ENCODE data around the gene CYLC2. TPM values are rescaled to one million over a fixed set of nuclear protein-coding genes. Genes with fewer than 3 reads are reported as not detected.
A peak's percentile ranks its signal among the peaks of the same experiment; 100 is the strongest.

Gene CYLC2
- total and polyA plus RNA-seq, 2 experiments from 2014 or later: not detected

- no peaks in the 10 kb centered on the region for H4K20me1 ChIP-seq (ENCODE audit: insufficient read depth, poor library complexity, severe bottlenecking)
Measured at GRCh38 chr9:103014242-103014641, 19.1 kb downstream of the CYLC2 start.

GRCh38 chr9:103025796-103026195 is 30.7 kb downstream of the CYLC2 start:
- Histone ChIP-seq H4K20me1 (ENCODE audit: insufficient read depth, poor library complexity, severe bottlenecking) (no peaks in the 10 kb centered on the region), H3K27ac (no peak overlapping the region), H3K4me3 (no peak overlapping the region), H3K4me1 (ENCODE audit: insufficient read depth) (no peaks in the 10 kb centered on the region), H3K9me2 (replicated peaks; ENCODE audit: insufficient read depth) (no peaks in the 10 kb centered on the region), H3K36me3 (replicated peaks; ENCODE audit: insufficient read depth, low read depth) (no peaks in the 10 kb centered on the region), H3K27me3 (no peaks in the 10 kb centered on the region), H3K9me3 (ENCODE audit: low read depth) (no peaks in the 10 kb centered on the region), H3K4me2 (no peak overlapping the region), H2AFZ (no peak overlapping the region), H3K79me2 (no peaks in the 10 kb centered on the region)
- no peak for DNase-seq (ENCODE audit: low spot score)
- no peak for TF ChIP-seq EZH2phosphoT487 (IDR thresholded peaks at IDR 0.05; ENCODE audit: low read depth, severe bottlenecking, unreplicated experiment)
- no peak for TF ChIP-seq EZH2 (IDR thresholded peaks at IDR 0.05; ENCODE audit: borderline replicate concordance)
- TF ChIP-seq CTCF (IDR thresholded peaks at IDR 0.05; ENCODE audit: poor library complexity): no peak
- 67% methylated on average over 2 of the region's 2 CpGs for WGBS (ENCODE audit: low lambda C conversion rate, missing lambda C conversion rate)

More at GRCh38 chr9:103014242-103014641, 19.1 kb downstream of the CYLC2 start:
- no peaks in the 10 kb centered on the region for H3K79me2 ChIP-seq
- H3K4me1 ChIP-seq (ENCODE audit: insufficient read depth): no peaks in the 10 kb centered on the region
- no peak for TF ChIP-seq EZH2 (IDR thresholded peaks at IDR 0.05; ENCODE audit: borderline replicate concordance)
- TF ChIP-seq CTCF (IDR thresholded peaks at IDR 0.05; ENCODE audit: poor library complexity): no peak
- TF ChIP-seq EZH2phosphoT487 (IDR thresholded peaks at IDR 0.05; ENCODE audit: low read depth, severe bottlenecking, unreplicated experiment): no peak
- no peak overlapping the region for H3K4me3 ChIP-seq
- H3K27me3 ChIP-seq: no peaks in the 10 kb centered on the region
- WGBS (ENCODE audit: low lambda C conversion rate, missing lambda C conversion rate): 87% methylated on average over 3 of the region's 3 CpGs
- H3K9me2 ChIP-seq (replicated peaks; ENCODE audit: insufficient read depth): no peaks in the 10 kb centered on the region
- no peaks in the 10 kb centered on the region for H3K36me3 ChIP-seq (replicated peaks; ENCODE audit: insufficient read depth, low read depth)
- no peak overlapping the region for H3K4me2 ChIP-seq
- H3K9me3 ChIP-seq (ENCODE audit: low read depth): no peaks in the 10 kb centered on the region
- no peak overlapping the region for H3K27ac ChIP-seq
- no peak for DNase-seq (ENCODE audit: low spot score)
- no peak overlapping the region for H2AFZ ChIP-seq

- Histone ChIP-seq H3K27me3 (no peaks in the 10 kb centered on the region), H3K79me2 (no peaks in the 10 kb centered on the region), H3K4me3 (no peak overlapping the region), H3K36me3 (replicated peaks; ENCODE audit: insufficient read depth, low read depth) (no peaks in the 10 kb centered on the region), H4K20me1 (ENCODE audit: insufficient read depth, poor library complexity, severe bottlenecking) (no peaks in the 10 kb centered on the region), H3K27ac (no peak overlapping the region), H3K9me2 (replicated peaks; ENCODE audit: insufficient read depth) (no peaks in the 10 kb centered on the region), H3K4me2 (no peak overlapping the region), H3K9me3 (ENCODE audit: low read depth) (no peaks in the 10 kb centered on the region), H3K4me1 (ENCODE audit: insufficient read depth) (no peaks in the 10 kb centered on the region), H2AFZ (no peak overlapping the region)
- TF ChIP-seq CTCF (IDR thresholded peaks at IDR 0.05; ENCODE audit: poor library complexity) (no peak), EZH2 (IDR thresholded peaks at IDR 0.05; ENCODE audit: borderline replicate concordance) (no peak), EZH2phosphoT487 (IDR thresholded peaks at IDR 0.05; ENCODE audit: low read depth, severe bottlenecking, unreplicated experiment) (no peak)
- 70% methylated on average over 4 of the region's 4 CpGs for WGBS (ENCODE audit: low lambda C conversion rate, missing lambda C conversion rate)
- peak; percentile 19 for DNase-seq (ENCODE audit: low spot score)
Measured at GRCh38 chr9:103037508-103038477, 42.7 kb downstream of the CYLC2 start.

Data from hepatocyte (in vitro differentiated cells).